ENCODE measurements around the gene RALBP1.

GRCh38 chr18:9550429-9550828, 75.1 kb downstream of the RALBP1 start:
- TF ChIP-seq POLR2A (IDR thresholded peaks at IDR 0.05; ENCODE audit: low read depth) (no peak), CTCF (IDR thresholded peaks at IDR 0.05) (no peak), EP300 (IDR thresholded peaks at IDR 0.05) (no peak)

Measured in esophagus muscularis mucosa (tissue), 4 donors.